NCI-H526 (cell line): ENCODE results near the gene MTCL1.

Source experiments
- DNase-seq, 2 experiments: peaks; one replicate each; lab custom pipeline; 2025; lab: John Stamatoyannopoulos, UW

MTCL1 gene

GRCh38 chr18:8868276-8868675 lies 162.9 kb downstream of the MTCL1 start:
- no peak for DNase-seq

GRCh38 chr18:8868779-8869415 lies 163.5 kb downstream of the MTCL1 start:
- no peak for DNase-seq

GRCh38 chr18:8869696-8870095 lies 164.3 kb downstream of the MTCL1 start:
- no peak for DNase-seq

- no peak for DNase-seq
Observed at GRCh38 chr18:8870528-8870927, 165.2 kb downstream of the MTCL1 start.

GRCh38 chr18:8871489-8871888 lies 166.1 kb downstream of the MTCL1 start:
- DNase-seq = no peak

- no peak for DNase-seq
Observed at GRCh38 chr18:8874872-8875271, 169.5 kb downstream of the MTCL1 start.

GRCh38 chr18:8876887-8877286 lies 171.5 kb downstream of the MTCL1 start:
- DNase-seq = no peak

GRCh38 chr18:8881103-8881502 lies 175.7 kb downstream of the MTCL1 start:
- no peak for DNase-seq
